Neural progenitor cell (in vitro differentiated cells): ENCODE results near the gene TAF1L.

Experiments used
- CTCF ChIP-seq: fragments of 200-600 bp; sonication (generic); IDR thresholded peaks from 2 replicates; pipeline ENCODE4 v1.5.1; 2017; ENCODE audit warnings: antibody characterized with exemption, mild to moderate bottlenecking
- EZH2 ChIP-seq: fragments of 200-600 bp; sonication (generic); IDR thresholded peaks from 2 replicates; pipeline ENCODE4 v1.6.1; 2017; ENCODE audit warnings: antibody characterized with exemption, mild to moderate bottlenecking, moderate library complexity
- EZH2phosphoT487 ChIP-seq: fragments of 200-600 bp; sonication (generic); IDR thresholded peaks from 2 replicates; pipeline ENCODE4 v1.6.1; 2017; ENCODE audit warnings: antibody characterized with exemption

GRCh38 chr9:32671333-32671732 lies 35.9 kb upstream of the TAF1L start:
- TF ChIP-seq CTCF, result no peak
- no peak for TF ChIP-seq EZH2
- TF ChIP-seq EZH2phosphoT487, result no peak
